ENCODE measurements around the gene TP53TG3F.
"Not testable (repeated sequence)": the region's sequence is repeated elsewhere in the genome, so short reads cannot be mapped to it uniquely, and the experiment has no call there.

TP53TG3F gene

GRCh38 chr16:33459312-33459711 is at the start of gene TP53TG3F:
TP53TG3F (plus strand) TSS chr16:33459612; CDS start chr16:33459680, 68 bp downstream.
- DNase-seq, result not testable (repeated sequence)

GRCh38 chr16:33491611-33492010 is 32.2 kb downstream of the TP53TG3F start:
- not testable (repeated sequence) for DNase-seq

GRCh38 chr16:33507231-33507630 is 47.8 kb downstream of the TP53TG3F start:
- not testable (repeated sequence) for DNase-seq

- DNase-seq, result not testable (repeated sequence)
These were observed 49.7 kb downstream of the TP53TG3F start for GRCh38 chr16:33509070-33509469.

- not testable (repeated sequence) for DNase-seq
These were observed 50.5 kb downstream of the TP53TG3F start for GRCh38 chr16:33509906-33510305.
